ENCODE data around the gene CBX8. TPM values are rescaled to one million over a fixed set of nuclear protein-coding genes. Genes with fewer than 3 reads are reported as not detected.
A peak's percentile ranks its signal among the peaks of the same experiment; 100 is the strongest.

CBX8 gene
- polyA plus RNA-seq, 2 of the 4 experiments (the other 2 are of a cell fraction) = 1.5 to 13.1 TPM

GRCh38 chr17:79798299-79799173 lies 1.7 kb upstream of the CBX8 start:
- Histone ChIP-seq H3K4me2 (peak overlapping the region; percentile 90), H3K4me3 (no peak overlapping the region), H3K27ac (peak overlapping the region; percentile 94 to 96), H3K9me3 (no peaks in the 10 kb centered on the region), H3K4me1 (peaks cover 28% of the 10 kb centered on the region)
- CTCF ChIA-PET = interaction anchor here (0.7 to 39.8 kb wide), 12 partner anchors 9 to 306 kb away, joined by 3 to 1281 read pairs (median 4); partner anchors contain the start of genes CBX4 and GAA
- DNase-seq (ENCODE audit: low read depth in 1 of 2, low spot score in 1 of 2) (no peak), ATAC-seq (no peak), FAIRE-seq (no peak)
- 93% methylated on average over 70 of the region's 70 CpGs for WGBS (ENCODE audit: missing lambda C conversion rate)
- POLR2A ChIA-PET = interaction anchor here (5.1 kb wide), 1 partner anchor 11 kb away, joined by 58 read pairs; no protein-coding TSS in a partner anchor
- TF ChIP-seq REST (IDR thresholded peaks at IDR 0.05) (no peak), ESRRA (IDR thresholded peaks at IDR 0.05; ENCODE audit: borderline replicate concordance, low read length) (no peak), SMC3 (IDR thresholded peaks at IDR 0.05) (no peak), RNF2 (IDR thresholded peaks at IDR 0.05; ENCODE audit: borderline replicate concordance, low read depth) (no peak)

- CTCF ChIA-PET = interaction anchor here (0.6 to 39.8 kb wide), 15 partner anchors 8 to 307 kb away, joined by 3 to 1281 read pairs (median 6); partner anchors contain the start of genes CBX2 and CBX4
- POLR2A ChIA-PET = interaction anchor here (0.6 to 5.1 kb wide), 21 partner anchors 11 to 1409 kb away, joined by 3 to 58 read pairs (median 6); partner anchors contain the start of genes CBX2, CBX4 and GAA
- H3K4me3 ChIP-seq = peak overlapping the region; percentile 73
- 43% methylated on average over 39 of the region's 89 CpGs for WGBS (ENCODE audit: missing lambda C conversion rate)
- peak; percentile 56 to 67 for DNase-seq (ENCODE audit: low read depth in 1 of 2, low spot score in 1 of 2)
- no peak for TF ChIP-seq ESRRA (IDR thresholded peaks at IDR 0.05; ENCODE audit: borderline replicate concordance, low read length)
- TF ChIP-seq FOSB (CRISPR knock-in tag; IDR thresholded peaks at IDR 0.05) = no peak
- TF ChIP-seq RFX5 (IDR thresholded peaks at IDR 0.05) = no peak
- peak in 1 of 2 experiments; percentile 55; a peak in 2 of 5 replicates for TF ChIP-seq JUN (IDR thresholded peaks at IDR 0.05)
- no peak for TF ChIP-seq MAX (IDR thresholded peaks at IDR 0.05)
- TF ChIP-seq HMGXB4 (CRISPR knock-in tag; IDR thresholded peaks at IDR 0.05; ENCODE audit: borderline replicate concordance) = no peak
- ATAC-seq = peak; percentile 21 to 32; a peak in 5 of 6 replicates
- no peaks in the 10 kb centered on the region for H3K9me3 ChIP-seq
- H3K4me2 ChIP-seq = peak overlapping the region; percentile 90
- peak overlapping the region; percentile 94 to 96 for H3K27ac ChIP-seq
- no peak for FAIRE-seq
- peaks cover 28% of the 10 kb centered on the region for H3K4me1 ChIP-seq
Measured at GRCh38 chr17:79797492-79798298, 818 bp upstream of the CBX8 start.

- no peak for FAIRE-seq
- 2% methylated on average over 17 of the region's 19 CpGs for WGBS (ENCODE audit: missing lambda C conversion rate)
- TF ChIP-seq MAX (IDR thresholded peaks at IDR 0.05) (peak; percentile 65), HES2 (IDR thresholded peaks at IDR 0.05) (no peak), E2F6 (IDR thresholded peaks at IDR 0.05; ENCODE audit: borderline replicate concordance, low read depth) (0 out of 2 replicates have a peak, but pooled peaks have one; percentile 22), ZFP36 (IDR thresholded peaks at IDR 0.05; ENCODE audit: borderline replicate concordance, partially characterized antibody) (no peak), KDM1A (IDR thresholded peaks at IDR 0.05; ENCODE audit: low read depth) (no peak), HOXB13 (CRISPR knock-in tag; IDR thresholded peaks at IDR 0.05; ENCODE audit: low read depth) (no peak), HEYL (CRISPR knock-in tag; IDR thresholded peaks at IDR 0.05) (no peak), NPAS2 (CRISPR knock-in tag; IDR thresholded peaks at IDR 0.05; ENCODE audit: borderline replicate concordance) (no peak), EHF (CRISPR knock-in tag; IDR thresholded peaks at IDR 0.05) (no peak), BHLHE40 (IDR thresholded peaks at IDR 0.05; ENCODE audit: low read depth, low read length) (no peak), JUN (IDR thresholded peaks at IDR 0.05) (0 out of 5 replicates have a peak, but pooled peaks of 1 of the 2 experiments have one; percentile 2), HDAC2 (IDR thresholded peaks at IDR 0.05) (peak; percentile 50; the same call in 1 of the 2 replicates), JUNB (IDR thresholded peaks at IDR 0.05) (no peak), RAD21 (conservative IDR thresholded peaks at IDR 0.05 in 1 of 2, IDR thresholded peaks at IDR 0.05 in 1 of 2) (no peak)
- POLR2A ChIA-PET = interaction anchor here (0.6 to 5.1 kb wide), 14 partner anchors 9 to 464 kb away, joined by 3 to 58 read pairs (median 6); partner anchors contain the start of genes CBX2, CBX4 and RNF213
- Histone ChIP-seq H3K9me3 (no peaks in the 10 kb centered on the region), H3K4me1 (peaks cover 35% of the 10 kb centered on the region), H3K27ac (peak overlapping the region; percentile 97 to 98), H3K4me2 (peak overlapping the region; percentile 84), H3K4me3 (peak overlapping the region; percentile 73)
- no peak for DNase-seq (ENCODE audit: low read depth in 1 of 2, low spot score in 1 of 2)
- ATAC-seq = no peak
- CTCF ChIA-PET = interaction anchor here (0.7 to 39.8 kb wide), 8 partner anchors 18 to 196 kb away, joined by 3 to 1281 read pairs (median 8); partner anchors contain the start of genes CBX2 and CBX4
Measured at GRCh38 chr17:79796444-79796762, 474 bp downstream of the CBX8 start.
